ENCODE data around the gene CCNK. TPM values are rescaled to one million over a fixed set of nuclear protein-coding genes. Genes with fewer than 3 reads are reported as not detected.

The CCNK gene
- polyA plus RNA-seq, 2 of the 4 experiments (the other 2 are of a cell fraction), result 22.7 to 46.6 TPM

DNA sequence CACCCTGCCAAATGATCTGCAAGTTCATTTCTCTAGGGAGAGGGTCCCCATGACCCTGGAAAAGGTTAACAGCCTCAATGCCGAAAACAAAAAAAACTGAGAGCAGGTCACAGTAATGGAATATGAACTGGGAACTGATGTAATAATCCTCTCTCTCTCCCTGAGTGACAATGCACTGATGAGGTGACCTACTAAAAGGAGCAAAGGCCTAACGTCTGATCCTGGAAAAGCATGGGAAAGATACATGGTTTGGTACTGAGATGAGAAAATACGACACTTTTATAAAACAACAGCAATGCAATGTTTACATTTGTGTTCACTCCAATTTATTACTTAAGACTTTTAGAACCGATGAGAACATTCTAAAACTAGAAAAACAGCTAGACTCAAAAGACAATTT, 28.2 kb upstream of the CCNK start (continued):
- TF ChIP-seq ZNF302 (CRISPR knock-in tag; IDR thresholded peaks at IDR 0.05), result no peak
- TF ChIP-seq KDM1A (IDR thresholded peaks at IDR 0.05; ENCODE audit: low read depth), result no peak
- TF ChIP-seq EHMT2 (IDR thresholded peaks at IDR 0.05; ENCODE audit: low read depth), result no peak
- no peak for TF ChIP-seq HDAC2 (IDR thresholded peaks at IDR 0.05)
- TF ChIP-seq EHF (CRISPR knock-in tag; IDR thresholded peaks at IDR 0.05), result no peak
- TF ChIP-seq, protein P1, sequence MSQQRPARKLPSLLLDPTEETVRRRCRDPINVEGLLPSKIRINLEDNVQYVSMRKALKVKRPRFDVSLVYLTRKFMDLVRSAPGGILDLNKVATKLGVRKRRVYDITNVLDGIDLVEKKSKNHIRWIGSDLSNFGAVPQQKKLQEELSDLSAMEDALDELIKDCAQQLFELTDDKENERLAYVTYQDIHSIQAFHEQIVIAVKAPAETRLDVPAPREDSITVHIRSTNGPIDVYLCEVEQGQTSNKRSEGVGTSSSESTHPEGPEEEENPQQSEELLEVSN (IDR thresholded peaks at IDR 0.05; ENCODE audit: borderline replicate concordance, low read depth), result no peak
- TF ChIP-seq RARB (CRISPR knock-in tag; IDR thresholded peaks at IDR 0.05), result no peak

DNA sequence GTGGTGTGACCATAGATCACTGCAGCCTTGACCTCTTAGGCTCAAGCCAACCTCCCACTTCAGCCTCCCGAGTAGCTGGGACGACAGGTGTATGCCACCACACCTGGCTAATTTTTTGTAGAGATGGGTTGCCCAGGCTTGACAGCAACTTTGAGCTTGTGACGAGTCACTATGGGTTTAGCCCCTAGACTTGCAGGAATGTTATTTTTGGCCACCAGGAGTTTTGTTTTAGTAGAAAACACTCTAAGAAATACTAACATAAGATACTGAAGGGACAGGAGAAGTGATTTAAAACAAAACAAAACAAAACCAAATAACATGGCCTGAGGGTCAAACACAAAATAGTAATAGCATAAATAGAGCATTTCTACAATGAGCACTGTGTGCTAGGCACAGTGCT, 27.0 kb upstream of the CCNK start:
- ChIA-PET POLR2A (no interaction called here), CTCF (interaction anchor here (3.0 kb wide), 1 partner anchor 61 kb away, joined by 6 read pairs; no protein-coding TSS in a partner anchor)
- TF ChIP-seq, protein P2, sequence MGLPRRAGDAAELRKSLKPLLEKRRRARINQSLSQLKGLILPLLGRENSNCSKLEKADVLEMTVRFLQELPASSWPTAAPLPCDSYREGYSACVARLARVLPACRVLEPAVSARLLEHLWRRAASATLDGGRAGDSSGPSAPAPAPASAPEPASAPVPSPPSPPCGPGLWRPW (IDR thresholded peaks at IDR 0.05), result no peak
- no peak for TF ChIP-seq MAZ (IDR thresholded peaks at IDR 0.05; ENCODE audit: borderline replicate concordance, low read depth, low read length)
- TF ChIP-seq, protein P3, sequence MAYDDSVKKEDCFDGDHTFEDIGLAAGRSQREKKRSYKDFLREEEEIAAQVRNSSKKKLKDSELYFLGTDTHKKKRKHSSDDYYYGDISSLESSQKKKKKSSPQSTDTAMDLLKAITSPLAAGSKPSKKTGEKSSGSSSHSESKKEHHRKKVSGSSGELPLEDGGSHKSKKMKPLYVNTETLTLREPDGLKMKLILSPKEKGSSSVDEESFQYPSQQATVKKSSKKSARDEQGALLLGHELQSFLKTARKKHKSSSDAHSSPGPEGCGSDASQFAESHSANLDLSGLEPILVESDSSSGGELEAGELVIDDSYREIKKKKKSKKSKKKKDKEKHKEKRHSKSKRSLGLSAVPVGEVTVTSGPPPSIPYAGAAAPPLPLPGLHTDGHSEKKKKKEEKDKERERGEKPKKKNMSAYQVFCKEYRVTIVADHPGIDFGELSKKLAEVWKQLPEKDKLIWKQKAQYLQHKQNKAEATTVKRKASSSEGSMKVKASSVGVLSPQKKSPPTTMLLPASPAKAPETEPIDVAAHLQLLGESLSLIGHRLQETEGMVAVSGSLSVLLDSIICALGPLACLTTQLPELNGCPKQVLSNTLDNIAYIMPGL (CRISPR knock-in tag; IDR thresholded peaks at IDR 0.05; ENCODE audit: borderline replicate concordance), result no peak
- TF ChIP-seq, protein P4, sequence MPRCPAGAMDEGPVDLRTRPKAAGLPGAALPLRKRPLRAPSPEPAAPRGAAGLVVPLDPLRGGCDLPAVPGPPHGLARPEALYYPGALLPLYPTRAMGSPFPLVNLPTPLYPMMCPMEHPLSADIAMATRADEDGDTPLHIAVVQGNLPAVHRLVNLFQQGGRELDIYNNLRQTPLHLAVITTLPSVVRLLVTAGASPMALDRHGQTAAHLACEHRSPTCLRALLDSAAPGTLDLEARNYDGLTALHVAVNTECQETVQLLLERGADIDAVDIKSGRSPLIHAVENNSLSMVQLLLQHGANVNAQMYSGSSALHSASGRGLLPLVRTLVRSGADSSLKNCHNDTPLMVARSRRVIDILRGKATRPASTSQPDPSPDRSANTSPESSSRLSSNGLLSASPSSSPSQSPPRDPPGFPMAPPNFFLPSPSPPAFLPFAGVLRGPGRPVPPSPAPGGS (IDR thresholded peaks at IDR 0.05), result no peak
- no peak for TF ChIP-seq EHF (CRISPR knock-in tag; IDR thresholded peaks at IDR 0.05)
- no peak for TF ChIP-seq ZSCAN20 (CRISPR knock-in tag; IDR thresholded peaks at IDR 0.05)
- no peak for TF ChIP-seq FOXS1 (CRISPR knock-in tag; IDR thresholded peaks at IDR 0.05)
- TF ChIP-seq TFCP2L1 (CRISPR knock-in tag; IDR thresholded peaks at IDR 0.05), result no peak
- no peak for TF ChIP-seq BHLHE40 (IDR thresholded peaks at IDR 0.05; ENCODE audit: low read depth, low read length)
- no peak for TF ChIP-seq HDAC2 (IDR thresholded peaks at IDR 0.05)
- TF ChIP-seq RAD21 (conservative IDR thresholded peaks at IDR 0.05 in 1 of 2, IDR thresholded peaks at IDR 0.05 in 1 of 2), result no peak
- no peak for TF ChIP-seq CHD2 (IDR thresholded peaks at IDR 0.05; ENCODE audit: low read length, partially characterized antibody)
- no peak for TF ChIP-seq EP300 (IDR thresholded peaks at IDR 0.05)
- TF ChIP-seq RNF2 (IDR thresholded peaks at IDR 0.05; ENCODE audit: borderline replicate concordance, low read depth), result no peak
- TF ChIP-seq, protein P5, sequence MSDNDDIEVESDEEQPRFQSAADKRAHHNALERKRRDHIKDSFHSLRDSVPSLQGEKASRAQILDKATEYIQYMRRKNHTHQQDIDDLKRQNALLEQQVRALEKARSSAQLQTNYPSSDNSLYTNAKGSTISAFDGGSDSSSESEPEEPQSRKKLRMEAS (IDR thresholded peaks at IDR 0.05), result no peak
- TF ChIP-seq, protein P1 (IDR thresholded peaks at IDR 0.05; ENCODE audit: borderline replicate concordance, low read depth), result no peak
- no peak for TF ChIP-seq GATA3 (IDR thresholded peaks at IDR 0.05; ENCODE audit: borderline replicate concordance)
- TF ChIP-seq HOXB5 (CRISPR knock-in tag; IDR thresholded peaks at IDR 0.05), result no peak
- no peak for TF ChIP-seq FOSL2 (IDR thresholded peaks at IDR 0.05)
- TF ChIP-seq FOSL2 (CRISPR knock-in tag; IDR thresholded peaks at IDR 0.05), result no peak
- no peak overlapping the region for H3K4me2 ChIP-seq
- FAIRE-seq (no peak), ATAC-seq (no peak), DNase-seq (ENCODE audit: low read depth in 1 of 2, low spot score in 1 of 2) (no peak)
- no peaks in the 10 kb centered on the region for H3K4me1 ChIP-seq
- no peak overlapping the region for H3K27ac ChIP-seq
- no peaks in the 10 kb centered on the region for H3K9me3 ChIP-seq
- no peak overlapping the region for H3K4me3 ChIP-seq
- WGBS (ENCODE audit: missing lambda C conversion rate), result 57% methylated on average over 3 of the region's 3 CpGs
